Heart right ventricle (tissue), 16 donors: ENCODE measurements around the gene ASIC3. TPM values are rescaled to one million over a fixed set of nuclear protein-coding genes. Genes with fewer than 3 reads are reported as not detected.

Source experiments
- ATAC-seq, 8 donors: fragments of 200-7000 bp; cut with Tn5 transposase; one replicate each; pipeline ENCODE4 v1.9.1; 2020; ENCODE audit warnings: mild to moderate bottlenecking in 8 of 8, moderate library complexity in 8 of 8, moderate number of reproducible peaks in 1 of 8
- DNase-seq, 2 donors: peaks; one replicate each; pipeline ENCODE4 v3.0.0-alpha.2; 2020
- H3K27ac ChIP-seq, 10 donors: fragments of 200-600 bp; sonication (generic) in 2 of 10; one replicate each; pipeline versions ENCODE4 v1.5.0 to v1.8.0; 2020 to 2022; ENCODE audit warnings: mild to moderate bottlenecking in 3 of 10
- H3K27me3 ChIP-seq, 7 donors: fragments of 200-600 bp; one replicate each; pipeline ENCODE4 v1.8.0; 2021 to 2022; ENCODE audit warnings: mild to moderate bottlenecking in 2 of 7
- H3K36me3 ChIP-seq, 9 donors: fragments of 200-600 bp; sonication (generic) in 1 of 9; one replicate each; pipeline versions ENCODE4 v1.5.0 to v1.8.0; 2020 to 2022; ENCODE audit warnings: mild to moderate bottlenecking in 2 of 9
- H3K4me1 ChIP-seq, 9 donors: fragments of 200-600 bp; sonication (generic) in 1 of 9; one replicate each; pipeline versions ENCODE4 v1.5.0 to v1.8.0; 2020 to 2022; ENCODE audit warnings: mild to moderate bottlenecking in 4 of 9
- H3K4me3 ChIP-seq, 10 donors: fragments of 200-600 bp; sonication (generic) in 2 of 10; one replicate each; pipeline versions ENCODE4 v1.5.0 to v1.8.0; 2020 to 2022; ENCODE audit warnings: mild to moderate bottlenecking in 7 of 10, moderate library complexity in 2 of 10
- H3K9me3 ChIP-seq, 11 donors: fragments of 200-600 bp in 10 of 11; sonication (generic) in 2 of 11; one replicate each; pipeline versions ENCODE4 v1.5.0 to v1.8.0; 2013 to 2022; ENCODE audit warnings: mild to moderate bottlenecking in 2 of 11, control low read depth in 1 of 11, moderate library complexity in 1 of 11
- WGBS, 2 donors: extraction: QIAGEN DNeasy Blood & Tissue Kit; methylation state at CpG; one replicate each; pipeline ENCODE4 v1.1.7; 2013; ENCODE audit warnings: inconsistent platforms in 1 of 2; 5-methylcytosine and 5-hydroxymethylcytosine counted together
- intact Hi-C, 10 donors: fragments of 100-400 bp; cut with DNase I; formaldehyde crosslinking; loops; one replicate each; pipeline versions ENCODE4 v1.11.1 to v1.14.2; 2022
- polyA plus RNA-seq, 2 donors: library from polyadenylated mRNA; stranded (reverse); fragments of 200-250 nt; gene quantifications; one replicate each; pipeline ENCODE4 v1.2.3, GENCODE V29; 2013
- total RNA-seq, 10 donors: library from RNA; stranded (reverse); fragmentation: NEBNext Ultra II Directional in 3 of 10; extraction: Animal tissue kit (Norgen Biotek cat#: 25700) in 3 of 10; gene quantifications; one replicate each; pipeline versions ENCODE4 v1.2.1 to v1.2.4, GENCODE V29; 2021 to 2023
- TF ChIP-seq, protein P1 (sequence below), 9 donors: fragments of 200-600 bp; sonication (generic) in 2 of 9; IDR thresholded peaks; one replicate each; pipeline versions ENCODE4 v1.5.0 to v1.8.0; 2021 to 2022; ENCODE audit warnings: antibody characterized with exemption in 9 of 9, mild to moderate bottlenecking in 5 of 9, moderate library complexity in 1 of 9
- donor health status: Arrhythmogenic right ventricular cardiomyopathy.
- donor health status: ischemic (EF 13 %, LVEDD 7.1; RV severe dilation, severe dysfunction).
- donor health status: healthy with polysubstance abuse.
- donor health status: DM: no; HTN: yes; CAD: no.
- donor health status: DM: no; HTN: no; CAD: no.
- donor health status: ischemic (EF 25% LVEDD 6.9; RV normal size, moderate dysfunction).
- donor health status: ischemic (EF 25% LVEDD 5.7; RV mildly dilated, moderate dysfunction).
- donor health status: healthy.
- donor health status: DM: yes; HTN: yes; CAD: no.
- donor health status: Ischemic cardiomyopathy.
- donor health status: ischemic (EF 35%, LVEDD 5.7; RV mildly dilated, moderate dysfunction).
- donor health status: nonischemic (EF 11% LVEDD 7.7; RV severe dilation, severe dysfunction).
- donor health status: DM: yes; HTN: yes; CAD: no.
- donor health status: PGD.
- donor health status: ischemic (EF 29% LVEDD 5.4; RV normal size, mild dysfunction).
- donor health status: nonischemic (EF 23%, LVEDD 6.1; RV moderate dilation, normal function).

Gene ASIC3
- total and polyA plus RNA-seq, 12 donors = 3.2 to 38.8 (median 5.6) TPM

DNA sequence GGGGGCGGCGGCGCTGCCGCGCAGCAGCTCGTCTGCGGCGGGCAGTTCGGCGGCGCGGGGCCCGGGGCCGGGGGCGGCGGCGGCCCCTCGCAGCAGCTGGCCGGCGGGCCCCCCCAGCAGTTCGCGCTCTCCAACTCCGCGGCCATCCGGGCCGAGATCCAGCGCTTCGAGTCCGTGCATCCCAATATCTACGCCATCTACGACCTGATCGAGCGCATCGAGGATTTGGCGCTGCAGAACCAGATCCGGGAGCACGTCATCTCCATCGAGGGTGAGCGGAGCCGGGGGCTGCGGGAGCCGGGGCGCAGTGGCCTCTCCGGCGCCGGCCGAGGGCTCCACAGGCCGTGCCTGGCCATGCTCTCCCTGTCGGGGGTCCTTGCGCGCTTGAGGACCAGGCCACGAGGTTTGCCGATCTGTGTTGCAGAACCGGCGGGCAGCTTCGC lies 38.5 kb downstream of the ASIC3 start:
- intact Hi-C loops = loop anchor here in 2 of 10 donors (2.0 kb wide), 3 partner anchors 24 to 58 kb away; partner anchors contain the start of genes ABCB8 (in 1 of the 2) and SLC4A2 (in 1 of the 2)
- H3K4me1 ChIP-seq = peaks cover 33 to 72% (median 69%) of the 10 kb centered on the region in 9 donors
- ATAC-seq (no peak), DNase-seq (no peak)
- peak overlapping the region; percentile 69 to 88 (median 78) for H3K4me3 ChIP-seq
- WGBS, 2 donors = 0 to 1% methylated on average over 37 to 42 of the region's 56 CpGs
- no peaks in the 10 kb centered on the region for H3K9me3 ChIP-seq
- H3K36me3 ChIP-seq = peaks cover 0 to under 1% (median 0%) of the 10 kb centered on the region in 9 donors
- no peaks in the 10 kb centered on the region for H3K27me3 ChIP-seq
- peak overlapping the region; percentile 81 to 94 (median 89) for H3K27ac ChIP-seq
- TF ChIP-seq, protein P1, sequence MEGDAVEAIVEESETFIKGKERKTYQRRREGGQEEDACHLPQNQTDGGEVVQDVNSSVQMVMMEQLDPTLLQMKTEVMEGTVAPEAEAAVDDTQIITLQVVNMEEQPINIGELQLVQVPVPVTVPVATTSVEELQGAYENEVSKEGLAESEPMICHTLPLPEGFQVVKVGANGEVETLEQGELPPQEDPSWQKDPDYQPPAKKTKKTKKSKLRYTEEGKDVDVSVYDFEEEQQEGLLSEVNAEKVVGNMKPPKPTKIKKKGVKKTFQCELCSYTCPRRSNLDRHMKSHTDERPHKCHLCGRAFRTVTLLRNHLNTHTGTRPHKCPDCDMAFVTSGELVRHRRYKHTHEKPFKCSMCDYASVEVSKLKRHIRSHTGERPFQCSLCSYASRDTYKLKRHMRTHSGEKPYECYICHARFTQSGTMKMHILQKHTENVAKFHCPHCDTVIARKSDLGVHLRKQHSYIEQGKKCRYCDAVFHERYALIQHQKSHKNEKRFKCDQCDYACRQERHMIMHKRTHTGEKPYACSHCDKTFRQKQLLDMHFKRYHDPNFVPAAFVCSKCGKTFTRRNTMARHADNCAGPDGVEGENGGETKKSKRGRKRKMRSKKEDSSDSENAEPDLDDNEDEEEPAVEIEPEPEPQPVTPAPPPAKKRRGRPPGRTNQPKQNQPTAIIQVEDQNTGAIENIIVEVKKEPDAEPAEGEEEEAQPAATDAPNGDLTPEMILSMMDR (IDR thresholded peaks at IDR 0.05) = no peak

DNA sequence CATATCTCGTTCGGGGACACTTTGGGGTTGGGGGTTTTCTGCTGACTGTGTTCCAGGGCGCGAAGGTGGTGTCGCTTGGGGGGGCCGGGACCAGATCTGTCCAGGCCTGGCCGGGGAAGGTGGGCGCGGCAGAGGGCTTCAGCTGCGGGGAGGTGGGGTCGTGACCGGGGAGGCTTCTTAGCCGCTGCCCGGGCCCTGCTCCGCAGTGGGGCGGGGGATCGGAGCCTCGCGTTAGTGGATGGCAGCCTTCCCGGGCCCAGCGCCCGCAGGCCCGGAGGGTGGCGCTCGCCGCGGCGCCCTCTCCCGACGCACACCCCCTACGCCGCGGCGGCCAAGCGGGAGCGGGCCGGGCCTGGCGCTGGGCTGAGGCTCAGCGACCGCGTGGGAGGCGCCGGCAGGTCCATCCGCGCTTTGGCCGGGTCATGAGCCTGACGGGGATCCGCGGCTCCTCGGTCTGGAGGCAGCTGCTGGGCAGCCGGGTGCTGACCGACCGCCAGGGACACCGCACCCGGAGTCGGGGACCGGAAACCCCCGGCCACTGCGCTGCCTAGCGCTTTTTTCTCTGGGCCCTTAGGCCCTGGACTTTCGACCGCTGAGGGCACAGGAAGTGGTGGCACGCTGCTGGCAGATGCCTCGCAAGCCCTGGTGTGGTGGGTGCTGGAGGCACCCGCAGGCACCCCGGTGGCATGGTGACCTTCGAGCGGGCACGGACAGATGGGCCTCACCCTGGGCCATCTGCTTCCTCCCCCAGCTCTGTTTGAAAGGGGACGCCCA lies 39.1 kb downstream of the ASIC3 start:
- Histone ChIP-seq H3K9me3 (no peaks in the 10 kb centered on the region), H3K27me3 (no peaks in the 10 kb centered on the region), H3K4me1 (peaks cover 29 to 72% (median 66%) of the 10 kb centered on the region in 9 donors), H3K4me3 (peak overlapping the region; percentile 69 to 88 (median 78)), H3K36me3 (peaks cover 0 to 5% (median 0%) of the 10 kb centered on the region in 9 donors), H3K27ac (peak overlapping the region; percentile 81 to 94 (median 89))
- intact Hi-C loops = loop anchor here in 2 of 10 donors (2.0 kb wide), 3 partner anchors 23 to 59 kb away; partner anchors contain the start of genes ABCB8 (in 1 of the 2) and SLC4A2 (in 1 of the 2)
- WGBS, 2 donors = 1 to 2% methylated on average over 70 of the region's 70 CpGs
- DNase-seq = peak; percentile 54 to 73
- peak; percentile 36 to 70 (median 46) for ATAC-seq
- TF ChIP-seq, protein P1 (IDR thresholded peaks at IDR 0.05) = peak in 8 of 9 donors; percentile 10 to 64 (median 42)

GRCh38 chr7:151088019-151088855 lies 39.9 kb downstream of the ASIC3 start:
- ATAC-seq (peak in 4 of 8 donors; percentile 4 to 28 (median 17)), DNase-seq (no peak)
- intact Hi-C loops = no loop called here

More at GRCh38 chr7:151088019-151088855, 39.9 kb downstream of the ASIC3 start:
- no peaks in the 10 kb centered on the region for H3K27me3 ChIP-seq
- TF ChIP-seq, protein P1 (IDR thresholded peaks at IDR 0.05) = no peak
- peaks cover 26 to 72% (median 62%) of the 10 kb centered on the region in 9 donors for H3K4me1 ChIP-seq
- 43 to 51% methylated on average over 16 of the region's 16 CpGs for WGBS, 2 donors
- peaks cover 0 to 10% (median 0%) of the 10 kb centered on the region in 9 donors for H3K36me3 ChIP-seq
- H3K27ac ChIP-seq = peak overlapping the region; percentile 81 to 94 (median 89)
- H3K9me3 ChIP-seq = no peaks in the 10 kb centered on the region
- peak overlapping the region; percentile 69 to 88 (median 78) for H3K4me3 ChIP-seq
